ENCODE results near the gene FRS3. TPM values are rescaled to one million over a fixed set of nuclear protein-coding genes. Genes with fewer than 3 reads are reported as not detected.

Gene FRS3
- total and polyA plus RNA-seq, 2 experiments from 2014 or later = 1.3 to 3.3 TPM

- TF ChIP-seq, protein P1, sequence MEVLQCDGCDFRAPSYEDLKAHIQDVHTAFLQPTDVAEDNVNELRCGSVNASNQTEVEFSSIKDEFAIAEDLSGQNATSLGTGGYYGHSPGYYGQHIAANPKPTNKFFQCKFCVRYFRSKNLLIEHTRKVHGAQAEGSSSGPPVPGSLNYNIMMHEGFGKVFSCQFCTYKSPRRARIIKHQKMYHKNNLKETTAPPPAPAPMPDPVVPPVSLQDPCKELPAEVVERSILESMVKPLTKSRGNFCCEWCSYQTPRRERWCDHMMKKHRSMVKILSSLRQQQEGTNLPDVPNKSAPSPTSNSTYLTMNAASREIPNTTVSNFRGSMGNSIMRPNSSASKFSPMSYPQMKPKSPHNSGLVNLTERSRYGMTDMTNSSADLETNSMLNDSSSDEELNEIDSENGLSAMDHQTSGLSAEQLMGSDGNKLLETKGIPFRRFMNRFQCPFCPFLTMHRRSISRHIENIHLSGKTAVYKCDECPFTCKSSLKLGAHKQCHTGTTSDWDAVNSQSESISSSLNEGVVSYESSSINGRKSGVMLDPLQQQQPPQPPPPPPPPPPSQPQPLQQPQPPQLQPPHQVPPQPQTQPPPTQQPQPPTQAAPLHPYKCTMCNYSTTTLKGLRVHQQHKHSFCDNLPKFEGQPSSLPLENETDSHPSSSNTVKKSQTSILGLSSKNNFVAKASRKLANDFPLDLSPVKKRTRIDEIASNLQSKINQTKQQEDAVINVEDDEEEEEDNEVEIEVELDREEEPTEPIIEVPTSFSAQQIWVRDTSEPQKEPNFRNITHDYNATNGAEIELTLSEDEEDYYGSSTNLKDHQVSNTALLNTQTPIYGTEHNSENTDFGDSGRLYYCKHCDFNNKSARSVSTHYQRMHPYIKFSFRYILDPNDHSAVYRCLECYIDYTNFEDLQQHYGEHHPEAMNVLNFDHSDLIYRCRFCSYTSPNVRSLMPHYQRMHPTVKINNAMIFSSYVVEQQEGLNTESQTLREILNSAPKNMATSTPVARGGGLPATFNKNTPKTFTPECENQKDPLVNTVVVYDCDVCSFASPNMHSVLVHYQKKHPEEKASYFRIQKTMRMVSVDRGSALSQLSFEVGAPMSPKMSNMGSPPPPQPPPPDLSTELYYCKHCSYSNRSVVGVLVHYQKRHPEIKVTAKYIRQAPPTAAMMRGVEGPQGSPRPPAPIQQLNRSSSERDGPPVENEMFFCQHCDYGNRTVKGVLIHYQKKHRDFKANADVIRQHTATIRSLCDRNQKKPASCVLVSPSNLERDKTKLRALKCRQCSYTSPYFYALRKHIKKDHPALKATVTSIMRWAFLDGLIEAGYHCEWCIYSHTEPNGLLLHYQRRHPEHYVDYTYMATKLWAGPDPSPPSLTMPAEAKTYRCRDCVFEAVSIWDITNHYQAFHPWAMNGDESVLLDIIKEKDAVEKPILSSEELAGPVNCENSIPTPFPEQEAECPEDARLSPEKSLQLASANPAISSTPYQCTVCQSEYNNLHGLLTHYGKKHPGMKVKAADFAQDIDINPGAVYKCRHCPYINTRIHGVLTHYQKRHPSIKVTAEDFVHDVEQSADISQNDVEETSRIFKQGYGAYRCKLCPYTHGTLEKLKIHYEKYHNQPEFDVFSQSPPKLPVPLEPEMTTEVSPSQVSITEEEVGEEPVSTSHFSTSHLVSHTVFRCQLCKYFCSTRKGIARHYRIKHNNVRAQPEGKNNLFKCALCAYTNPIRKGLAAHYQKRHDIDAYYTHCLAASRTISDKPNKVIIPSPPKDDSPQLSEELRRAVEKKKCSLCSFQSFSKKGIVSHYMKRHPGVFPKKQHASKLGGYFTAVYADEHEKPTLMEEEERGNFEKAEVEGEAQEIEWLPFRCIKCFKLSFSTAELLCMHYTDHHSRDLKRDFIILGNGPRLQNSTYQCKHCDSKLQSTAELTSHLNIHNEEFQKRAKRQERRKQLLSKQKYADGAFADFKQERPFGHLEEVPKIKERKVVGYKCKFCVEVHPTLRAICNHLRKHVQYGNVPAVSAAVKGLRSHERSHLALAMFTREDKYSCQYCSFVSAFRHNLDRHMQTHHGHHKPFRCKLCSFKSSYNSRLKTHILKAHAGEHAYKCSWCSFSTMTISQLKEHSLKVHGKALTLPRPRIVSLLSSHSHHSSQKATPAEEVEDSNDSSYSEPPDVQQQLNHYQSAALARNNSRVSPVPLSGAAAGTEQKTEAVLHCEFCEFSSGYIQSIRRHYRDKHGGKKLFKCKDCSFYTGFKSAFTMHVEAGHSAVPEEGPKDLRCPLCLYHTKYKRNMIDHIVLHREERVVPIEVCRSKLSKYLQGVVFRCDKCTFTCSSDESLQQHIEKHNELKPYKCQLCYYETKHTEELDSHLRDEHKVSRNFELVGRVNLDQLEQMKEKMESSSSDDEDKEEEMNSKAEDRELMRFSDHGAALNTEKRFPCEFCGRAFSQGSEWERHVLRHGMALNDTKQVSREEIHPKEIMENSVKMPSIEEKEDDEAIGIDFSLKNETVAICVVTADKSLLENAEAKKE (CRISPR knock-in tag; IDR thresholded peaks at IDR 0.05) = no peak
- TF ChIP-seq, protein P2, sequence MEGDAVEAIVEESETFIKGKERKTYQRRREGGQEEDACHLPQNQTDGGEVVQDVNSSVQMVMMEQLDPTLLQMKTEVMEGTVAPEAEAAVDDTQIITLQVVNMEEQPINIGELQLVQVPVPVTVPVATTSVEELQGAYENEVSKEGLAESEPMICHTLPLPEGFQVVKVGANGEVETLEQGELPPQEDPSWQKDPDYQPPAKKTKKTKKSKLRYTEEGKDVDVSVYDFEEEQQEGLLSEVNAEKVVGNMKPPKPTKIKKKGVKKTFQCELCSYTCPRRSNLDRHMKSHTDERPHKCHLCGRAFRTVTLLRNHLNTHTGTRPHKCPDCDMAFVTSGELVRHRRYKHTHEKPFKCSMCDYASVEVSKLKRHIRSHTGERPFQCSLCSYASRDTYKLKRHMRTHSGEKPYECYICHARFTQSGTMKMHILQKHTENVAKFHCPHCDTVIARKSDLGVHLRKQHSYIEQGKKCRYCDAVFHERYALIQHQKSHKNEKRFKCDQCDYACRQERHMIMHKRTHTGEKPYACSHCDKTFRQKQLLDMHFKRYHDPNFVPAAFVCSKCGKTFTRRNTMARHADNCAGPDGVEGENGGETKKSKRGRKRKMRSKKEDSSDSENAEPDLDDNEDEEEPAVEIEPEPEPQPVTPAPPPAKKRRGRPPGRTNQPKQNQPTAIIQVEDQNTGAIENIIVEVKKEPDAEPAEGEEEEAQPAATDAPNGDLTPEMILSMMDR (conservative IDR thresholded peaks at IDR 0.05; ENCODE audit: low read depth in 2 of 2) = no peak
Observed at GRCh38 chr6:41722969-41723529, 56.7 kb downstream of the FRS3 start (continued).

- no peaks in the 10 kb centered on the region for H3K9me2 ChIP-seq (ENCODE audit: insufficient read depth)
- H3K4me1 Mint-ChIP-seq = peaks cover 26% of the 10 kb centered on the region
- H3K4me3 ChIP-seq = no peak overlapping the region
- H3K27ac Mint-ChIP-seq = no peak overlapping the region
- peaks cover 3% of the 10 kb centered on the region for H3K27me3 Mint-ChIP-seq (ENCODE audit: insufficient read depth, low read depth, poor library complexity)
- H4K20me1 ChIP-seq (replicated peaks; ENCODE audit: insufficient read depth) = no peaks in the 10 kb centered on the region
- no peaks in the 10 kb centered on the region for H3K9me3 Mint-ChIP-seq
- no peaks in the 10 kb centered on the region for H3K36me3 ChIP-seq (ENCODE audit: insufficient read depth)
- no peaks in the 10 kb centered on the region for H3K27me3 ChIP-seq (ENCODE audit: insufficient read depth)
- H3K4me2 ChIP-seq = no peak overlapping the region
- ATAC-seq = no peak
- H3K27ac ChIP-seq (ENCODE audit: low read depth) = no peak overlapping the region
- H2AFZ ChIP-seq = no peak overlapping the region
- no peak overlapping the region for H3K4me3 Mint-ChIP-seq
- no peaks in the 10 kb centered on the region for H3K36me3 Mint-ChIP-seq (ENCODE audit: low read depth)
- no peak for DNase-seq (ENCODE audit: low spot score)
- no peaks in the 10 kb centered on the region for H3K79me2 ChIP-seq (replicated peaks; ENCODE audit: insufficient read depth)
- peaks cover 8% of the 10 kb centered on the region for H3K4me1 ChIP-seq (ENCODE audit: insufficient read depth)
- H3F3A ChIP-seq (replicated peaks; ENCODE audit: low read depth) = no peaks in the 10 kb centered on the region
- TF ChIP-seq JUNB (IDR thresholded peaks at IDR 0.05; ENCODE audit: unreplicated experiment) = no peak
- TF ChIP-seq, protein P1 (CRISPR knock-in tag; IDR thresholded peaks at IDR 0.05) = no peak
- no peak for TF ChIP-seq ETS1 (IDR thresholded peaks at IDR 0.05)
- no peak for TF ChIP-seq ZNF331 (CRISPR knock-in tag; IDR thresholded peaks at IDR 0.05; ENCODE audit: low read depth)
Observed at GRCh38 chr6:41721414-41721813, 58.3 kb downstream of the FRS3 start.

All from GM23338 (cell line).